HFF-Myc (cell line): ENCODE results near the gene COL5A1.

Experiments
- DNase-seq: peaks from one replicate; pipeline ENCODE4 v3.0.0-alpha.2; 2011; ENCODE audit warnings: low read depth; ENCODE audit errors: extremely low read depth
- H3K4me3 ChIP-seq: replicated peaks from 2 replicates; pipeline ENCODE4 v1.5.1; 2011; ENCODE audit warnings: low read depth, mild to moderate bottlenecking, control low read depth, low read length
- TF ChIP-seq, protein P1 (sequence below): IDR thresholded peaks from 2 replicates; pipeline ENCODE4 v1.5.1; 2012; ENCODE audit warnings: mild to moderate bottlenecking, low read depth, low read length, control low read depth; ENCODE audit errors: missing control alignments

Gene COL5A1

DNA sequence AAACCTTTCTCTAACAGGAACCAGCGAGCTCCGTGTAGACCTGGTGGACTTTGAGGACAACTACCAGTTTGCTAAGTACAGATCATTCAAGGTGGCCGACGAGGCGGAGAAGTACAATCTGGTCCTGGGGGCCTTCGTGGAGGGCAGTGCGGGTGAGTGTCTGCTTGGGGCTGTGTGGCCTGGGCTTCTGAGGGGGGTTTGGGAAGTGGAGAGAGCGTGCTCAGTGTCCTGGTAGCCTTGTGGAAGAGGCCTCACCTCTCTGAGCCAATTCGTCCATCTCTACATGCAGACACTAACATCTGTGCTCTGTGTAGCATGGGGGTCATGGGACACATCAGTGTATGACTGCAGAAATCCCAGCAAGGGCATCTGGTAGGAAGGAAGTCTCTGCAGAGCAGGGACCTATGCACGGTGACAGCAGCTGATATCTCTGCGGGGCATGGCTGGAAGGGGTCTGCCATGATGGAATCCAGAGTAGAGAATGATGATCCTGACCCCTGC is 244.9 kb downstream of the COL5A1 start:
- TF ChIP-seq, protein P1, sequence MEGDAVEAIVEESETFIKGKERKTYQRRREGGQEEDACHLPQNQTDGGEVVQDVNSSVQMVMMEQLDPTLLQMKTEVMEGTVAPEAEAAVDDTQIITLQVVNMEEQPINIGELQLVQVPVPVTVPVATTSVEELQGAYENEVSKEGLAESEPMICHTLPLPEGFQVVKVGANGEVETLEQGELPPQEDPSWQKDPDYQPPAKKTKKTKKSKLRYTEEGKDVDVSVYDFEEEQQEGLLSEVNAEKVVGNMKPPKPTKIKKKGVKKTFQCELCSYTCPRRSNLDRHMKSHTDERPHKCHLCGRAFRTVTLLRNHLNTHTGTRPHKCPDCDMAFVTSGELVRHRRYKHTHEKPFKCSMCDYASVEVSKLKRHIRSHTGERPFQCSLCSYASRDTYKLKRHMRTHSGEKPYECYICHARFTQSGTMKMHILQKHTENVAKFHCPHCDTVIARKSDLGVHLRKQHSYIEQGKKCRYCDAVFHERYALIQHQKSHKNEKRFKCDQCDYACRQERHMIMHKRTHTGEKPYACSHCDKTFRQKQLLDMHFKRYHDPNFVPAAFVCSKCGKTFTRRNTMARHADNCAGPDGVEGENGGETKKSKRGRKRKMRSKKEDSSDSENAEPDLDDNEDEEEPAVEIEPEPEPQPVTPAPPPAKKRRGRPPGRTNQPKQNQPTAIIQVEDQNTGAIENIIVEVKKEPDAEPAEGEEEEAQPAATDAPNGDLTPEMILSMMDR, result no peak
- H3K4me3 ChIP-seq, result no peak overlapping the region
- DNase-seq, result no peak

DNA sequence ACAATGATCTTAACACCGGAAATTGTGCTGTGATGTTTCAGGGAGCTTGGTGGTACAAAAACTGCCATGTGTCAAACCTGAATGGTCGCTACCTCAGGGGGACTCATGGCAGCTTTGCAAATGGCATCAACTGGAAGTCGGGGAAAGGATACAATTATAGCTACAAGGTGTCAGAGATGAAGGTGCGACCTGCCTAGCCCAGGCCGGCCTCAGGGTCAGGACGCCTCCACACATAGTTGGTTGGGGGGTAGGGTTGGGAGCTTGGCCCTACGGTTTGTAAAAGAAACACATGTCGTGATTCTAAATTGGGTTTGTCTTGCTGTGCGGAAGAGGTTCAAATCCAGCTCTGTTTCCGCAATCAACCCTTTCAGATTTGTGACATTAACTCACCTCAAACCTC is 245.6 kb downstream of the COL5A1 start:
- no peak for DNase-seq
- TF ChIP-seq, protein P1, result no peak
- H3K4me3 ChIP-seq, result no peak overlapping the region

DNA sequence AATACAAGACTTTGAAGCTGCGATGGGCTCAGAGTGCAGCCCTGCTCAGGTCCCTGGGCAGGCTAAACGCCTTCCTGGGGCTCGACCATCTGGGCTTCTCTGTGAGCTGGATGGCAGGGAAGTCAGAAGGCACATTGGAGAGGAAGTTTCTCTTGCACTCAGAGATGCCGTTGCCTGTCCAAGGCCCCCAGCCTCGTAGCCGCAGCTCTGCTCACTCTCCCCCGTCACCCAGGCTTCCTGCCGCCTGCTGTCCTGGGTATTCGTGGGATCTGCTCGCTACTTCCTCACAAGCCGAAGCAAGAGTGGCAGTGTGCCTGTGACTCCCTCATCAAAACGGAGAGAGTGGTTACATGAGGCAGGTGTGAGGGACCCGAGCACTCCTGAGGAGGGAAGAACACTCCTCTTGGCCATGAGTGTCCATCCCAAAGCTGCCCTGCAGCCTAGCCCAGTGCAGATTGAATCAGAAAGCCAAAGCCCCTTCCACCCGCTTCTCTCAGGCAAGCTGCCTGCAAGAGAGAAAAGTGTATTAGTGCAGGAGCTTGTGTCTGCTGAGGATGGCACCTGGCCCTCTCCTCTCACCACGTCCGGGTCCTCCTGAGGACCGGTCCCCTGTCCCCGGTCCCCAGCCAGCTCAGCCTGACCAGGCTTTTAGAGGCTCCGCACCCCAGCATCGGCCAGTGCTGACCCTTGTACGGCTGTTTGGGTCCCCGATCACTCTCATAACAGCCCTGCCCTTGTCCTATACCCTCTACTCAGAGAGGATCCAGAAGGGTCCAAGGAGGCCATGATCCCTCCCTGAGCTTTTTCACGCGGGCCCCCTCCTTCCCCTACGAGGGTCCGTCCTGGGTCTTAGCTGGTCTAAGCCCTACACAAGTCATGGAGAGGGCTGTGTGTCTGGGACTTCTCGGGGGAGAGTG is 246.3 kb downstream of the COL5A1 start:
- DNase-seq, result no peak
- H3K4me3 ChIP-seq, result no peak overlapping the region
- TF ChIP-seq, protein P1, result no peak

DNA sequence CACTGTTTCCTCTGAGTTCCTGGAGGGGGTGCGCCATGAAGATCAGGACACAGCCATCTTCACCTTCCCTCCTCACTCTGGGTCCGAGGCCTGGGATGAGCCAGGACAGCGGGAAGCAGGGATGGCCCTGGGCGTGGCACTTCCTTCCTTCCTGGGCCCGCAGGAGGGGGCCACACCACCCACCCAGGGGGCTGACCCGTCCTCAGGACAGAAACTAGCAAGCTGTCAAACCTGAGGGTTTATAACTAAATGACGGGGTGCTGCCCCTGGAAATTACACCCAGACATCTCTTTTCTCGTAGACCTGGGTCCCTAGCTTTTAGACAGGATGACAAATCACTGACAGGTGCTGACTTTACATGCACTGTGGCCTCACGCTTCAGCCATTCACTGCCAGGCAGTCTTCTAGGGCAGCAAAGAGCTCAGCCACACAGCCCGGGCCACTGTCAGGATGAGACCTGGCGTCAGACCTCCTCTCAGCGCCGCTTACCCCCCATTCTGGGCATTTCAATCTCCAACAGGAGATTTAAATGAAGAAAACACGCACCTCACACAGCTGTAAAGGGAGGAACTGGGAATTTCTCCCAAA is 247.1 kb downstream of the COL5A1 start:
- no peak for DNase-seq
- H3K4me3 ChIP-seq, result no peak overlapping the region
- TF ChIP-seq, protein P1, result no peak

DNA sequence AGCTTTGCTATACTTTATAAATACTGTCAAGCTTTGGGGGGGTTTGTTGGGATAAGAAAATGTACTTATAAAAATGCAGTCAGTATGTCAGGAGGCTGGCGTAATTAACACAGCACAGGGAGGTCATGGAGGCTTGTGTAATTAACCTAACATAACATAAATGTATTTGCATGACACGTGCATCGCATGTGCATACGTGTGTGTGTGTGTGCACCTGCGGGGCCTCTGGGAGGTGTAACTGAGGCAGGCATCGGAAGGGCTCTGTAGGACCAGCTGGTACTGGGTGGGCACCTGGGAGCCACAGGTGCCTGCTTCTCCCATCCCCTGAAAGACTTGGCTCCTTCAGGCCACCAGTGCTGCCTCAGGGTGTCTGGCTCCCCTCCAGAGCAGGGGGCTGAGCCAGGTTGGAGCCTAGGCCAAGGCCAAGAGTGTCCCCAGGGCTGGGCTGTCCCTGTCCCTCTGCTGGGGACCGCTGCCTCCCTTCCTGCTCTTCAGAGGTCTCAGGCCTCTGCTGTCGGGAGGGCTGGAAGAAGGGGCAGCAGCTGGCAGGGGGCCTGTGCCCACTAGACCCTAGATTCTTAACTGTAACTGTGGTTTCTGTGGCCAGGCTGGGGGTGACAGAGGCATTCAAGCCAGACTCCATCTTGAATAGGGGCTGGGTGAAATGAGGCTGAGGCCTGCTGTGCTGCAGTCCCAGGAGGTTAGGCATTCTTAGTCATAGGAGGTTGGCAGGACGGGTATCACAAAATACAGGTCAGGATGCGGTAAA is 248.0 kb downstream of the COL5A1 start:
- H3K4me3 ChIP-seq, result no peak overlapping the region
- TF ChIP-seq, protein P1, result no peak

DNA sequence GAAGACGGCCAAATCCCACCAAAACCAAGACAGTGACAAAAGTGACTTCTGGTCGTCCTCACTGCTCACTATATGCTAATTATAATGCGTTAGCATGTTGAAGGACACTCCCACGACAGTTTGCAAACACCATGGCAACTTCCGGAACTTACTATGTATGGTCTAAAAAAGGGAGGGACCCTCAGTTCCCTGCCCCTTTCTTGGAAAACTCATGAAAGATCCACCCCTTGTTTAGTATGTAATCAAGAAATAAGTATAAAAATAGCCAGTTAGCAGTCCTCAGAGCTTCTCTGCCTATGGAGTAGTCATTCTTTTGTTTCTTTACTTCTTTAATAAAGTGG is 248.5 kb downstream of the COL5A1 start:
- TF ChIP-seq, protein P1, result no peak

More for the DNA sequence above, 248.0 kb downstream of the COL5A1 start:
- DNase-seq, result no peak

More for the DNA sequence above, 248.5 kb downstream of the COL5A1 start:
- DNase-seq, result no peak
- H3K4me3 ChIP-seq, result no peak overlapping the region
